Left lung (tissue), 10 donors: Measurements from ENCODE around the gene NEK7. TPM values are rescaled to one million over a fixed set of nuclear protein-coding genes. Genes with fewer than 3 reads are reported as not detected.
"Not testable (repeated sequence)": the region's sequence is repeated elsewhere in the genome, so short reads cannot be mapped to it uniquely, and the experiment has no call there.

Source experiments
- ATAC-seq: fragments of 200-7000 bp; cut with Tn5 transposase; one replicate; pipeline ENCODE4 v1.9.1; 2020; ENCODE audit warnings: moderate library complexity
- DNase-seq, 4 donors: peaks; one replicate each; pipeline ENCODE4 v3.0.0-alpha.2; 2013 to 2020
- H3K27ac ChIP-seq, 2 donors: fragments of 200-600 bp; sonication (generic) in 1 of 2; one replicate each; pipeline versions ENCODE4 v1.5.0 to v1.8.0; 2020 to 2021
- H3K27me3 ChIP-seq, 2 donors: fragments of 200-600 bp; sonication (generic) in 1 of 2; one replicate each; pipeline versions ENCODE4 v1.5.0 to v1.8.0; 2020 to 2021
- H3K36me3 ChIP-seq, 2 donors: fragments of 200-600 bp; sonication (generic) in 1 of 2; one replicate each; pipeline versions ENCODE4 v1.5.0 to v1.8.0; 2020 to 2021
- H3K4me1 ChIP-seq, 2 donors: fragments of 200-600 bp; one replicate each; pipeline ENCODE4 v1.8.0; 2021
- H3K4me3 ChIP-seq, 2 donors: fragments of 200-600 bp; sonication (generic) in 1 of 2; one replicate each; pipeline versions ENCODE4 v1.5.0 to v1.8.0; 2020 to 2021; ENCODE audit warnings: mild to moderate bottlenecking in 1 of 2
- H3K9me3 ChIP-seq, 2 donors: fragments of 200-600 bp; sonication (generic) in 1 of 2; one replicate each; pipeline versions ENCODE4 v1.5.0 to v1.8.0; 2020 to 2021
- CTCF ChIP-seq, 2 donors: fragments of 200-600 bp; sonication (generic) in 1 of 2; IDR thresholded peaks; one replicate each; pipeline versions ENCODE4 v1.5.0 to v1.8.0; 2021; ENCODE audit warnings: antibody characterized with exemption in 2 of 2
- intact Hi-C, 2 donors: fragments of 100-400 bp; cut with DNase I; formaldehyde crosslinking; loops; one replicate each; pipeline versions ENCODE4 v1.11.2 to v1.14.2; 2022
- polyA plus RNA-seq, 6 donors: library from polyadenylated mRNA; unstranded; fragments of 120-200 nt; gene quantifications; one replicate each; pipeline ENCODE4 v1.2.1, GENCODE V29; 2013; ENCODE audit not compliant: insufficient read length in 6 of 6
- total RNA-seq, 2 donors: library from RNA; stranded (reverse); fragmentation: NEBNext Ultra II Directional; extraction: Animal tissue kit (Norgen Biotek cat#: 25700); gene quantifications; one replicate each; pipeline ENCODE4 v1.2.1, GENCODE V29; 2021
- donor health status: DM: no; HTN: yes; CAD: no.
- donor health status: DM: no; HTN: no; CAD: no.

Gene NEK7
- total and polyA plus RNA-seq, 8 donors: 66.9 to 102 (median 76.1) TPM

- DNase-seq: peak in 2 of 4 donors; percentile 34 to 44
- H3K27ac ChIP-seq: no peak overlapping the region
These were observed 30.6 kb upstream of the NEK7 start for GRCh38 chr1:198125995-198126735.

GRCh38 chr1:198128533-198128932 is 28.3 kb upstream of the NEK7 start:
- Histone ChIP-seq H3K36me3 (no peaks in the 10 kb centered on the region), H3K4me3 (no peak overlapping the region), H3K4me1 (peaks cover 0 to 12% of the 10 kb centered on the region in 2 donors), H3K27me3 (no peaks in the 10 kb centered on the region), H3K27ac (no peak overlapping the region), H3K9me3 (no peaks in the 10 kb centered on the region)
- no peak for TF ChIP-seq CTCF (IDR thresholded peaks at IDR 0.05)
- intact Hi-C loops: no loop called here
- DNase-seq: no peak
- no peak for ATAC-seq

More at GRCh38 chr1:198125995-198126735, 30.6 kb upstream of the NEK7 start:
- Histone ChIP-seq H3K9me3 (no peaks in the 10 kb centered on the region), H3K27me3 (no peaks in the 10 kb centered on the region), H3K36me3 (no peaks in the 10 kb centered on the region), H3K4me3 (no peak overlapping the region), H3K4me1 (peaks cover 0 to 6% of the 10 kb centered on the region in 2 donors)
- no peak for TF ChIP-seq CTCF (IDR thresholded peaks at IDR 0.05)
- no peak for ATAC-seq
- intact Hi-C loops: no loop called here

- ATAC-seq, H3K9me3 ChIP-seq, DNase-seq, H3K27me3 ChIP-seq, H3K36me3 ChIP-seq, H3K27ac ChIP-seq, H3K4me3 ChIP-seq, intact Hi-C loops: not testable (repeated sequence)
- peaks cover 0 to 12% of the 10 kb centered on the region in 2 donors for H3K4me1 ChIP-seq
These were observed 26.7 kb upstream of the NEK7 start for GRCh38 chr1:198130053-198130452.

- DNase-seq (no peak), ATAC-seq (no peak)
- Histone ChIP-seq H3K27ac (no peak overlapping the region), H3K9me3 (no peaks in the 10 kb centered on the region), H3K4me1 (peaks cover 0 to 5% of the 10 kb centered on the region in 2 donors), H3K27me3 (no peaks in the 10 kb centered on the region), H3K36me3 (no peaks in the 10 kb centered on the region), H3K4me3 (no peak overlapping the region)
- intact Hi-C loops: no loop called here
- TF ChIP-seq CTCF (IDR thresholded peaks at IDR 0.05): no peak
These were observed 24.6 kb upstream of the NEK7 start for GRCh38 chr1:198132060-198132781.

GRCh38 chr1:198134252-198134651 is 22.5 kb upstream of the NEK7 start:
- Histone ChIP-seq H3K36me3 (no peaks in the 10 kb centered on the region), H3K9me3 (no peaks in the 10 kb centered on the region), H3K4me3 (no peak overlapping the region), H3K4me1 (peaks cover 0 to 5% of the 10 kb centered on the region in 2 donors), H3K27ac (no peak overlapping the region), H3K27me3 (no peaks in the 10 kb centered on the region)
- ATAC-seq (no peak), DNase-seq (no peak)
- no peak for TF ChIP-seq CTCF (IDR thresholded peaks at IDR 0.05)
- intact Hi-C loops: no loop called here
